GM21786 (cell line): Measurements from ENCODE around the gene CYB5R2.
A peak's percentile ranks its signal among the peaks of the same experiment; 100 is the strongest.

Experiments used
- ATAC-seq: cut with Tn5 transposase; IDR thresholded peaks from one replicate; pipeline ENCODE4 v1.9.1; 2021; ENCODE audit not compliant: unreplicated experiment

Gene CYB5R2

GRCh38 chr11:7638710-7639642, 34.3 kb downstream of the CYB5R2 start:
- ATAC-seq: peak; percentile 71

GRCh38 chr11:7637447-7638157, 35.7 kb downstream of the CYB5R2 start:
- ATAC-seq: no peak

GRCh38 chr11:7636350-7636749, 37.0 kb downstream of the CYB5R2 start:
- no peak for ATAC-seq

- ATAC-seq: no peak
Measured at GRCh38 chr11:7635708-7636107, 37.6 kb downstream of the CYB5R2 start.

- no peak for ATAC-seq
Measured at GRCh38 chr11:7635137-7635536, 38.2 kb downstream of the CYB5R2 start.

- no peak for ATAC-seq
Measured at GRCh38 chr11:7632211-7632610, 41.1 kb downstream of the CYB5R2 start.

- ATAC-seq: no peak
Measured at GRCh38 chr11:7630002-7630401, 43.3 kb downstream of the CYB5R2 start.

- ATAC-seq: no peak
Measured at GRCh38 chr11:7628660-7629059, 44.6 kb downstream of the CYB5R2 start.

GRCh38 chr11:7622721-7623120, 50.6 kb downstream of the CYB5R2 start:
- ATAC-seq: no peak

- no peak for ATAC-seq
Measured at GRCh38 chr11:7621554-7621953, 51.7 kb downstream of the CYB5R2 start.

GRCh38 chr11:7621090-7621489, 52.2 kb downstream of the CYB5R2 start:
- no peak for ATAC-seq

- ATAC-seq: no peak
Measured at GRCh38 chr11:7619322-7619721, 54.0 kb downstream of the CYB5R2 start.

GRCh38 chr11:7617032-7617431, 56.3 kb downstream of the CYB5R2 start:
- ATAC-seq: no peak
